GM19372 (cell line): ENCODE results near the gene TEX13A.

Source experiments
- ATAC-seq: cut with Tn5 transposase; IDR thresholded peaks from one replicate; pipeline ENCODE4 v1.9.1; 2021; ENCODE audit warnings: mild to moderate bottlenecking, low read depth, moderate library complexity; ENCODE audit not compliant: unreplicated experiment

The TEX13A gene

GRCh38 chrX:105189093-105189492 lies 31.4 kb downstream of the TEX13A start:
- ATAC-seq: no peak

GRCh38 chrX:105179644-105180043 lies 40.9 kb downstream of the TEX13A start:
- no peak for ATAC-seq

GRCh38 chrX:105173071-105173470 lies 47.4 kb downstream of the TEX13A start:
- ATAC-seq: no peak
